ENCODE measurements around the gene SGTA.
A peak's percentile ranks its signal among the peaks of the same experiment; 100 is the strongest.

Gene SGTA

GRCh38 chr19:2782936-2783780 is at the start of gene SGTA:
Gene SGTA, minus strand, starts transcription at chr19:2783273. Its CDS starts 14,205 bp downstream, at chr19:2769068.
- peak; percentile 96 for DNase-seq (ENCODE audit: low spot score)

GRCh38 chr19:2827840-2828489 is 44.9 kb upstream of the SGTA start:
- DNase-seq (ENCODE audit: low spot score), result no peak

GRCh38 chr19:2827022-2827421 is 43.9 kb upstream of the SGTA start:
- DNase-seq (ENCODE audit: low spot score), result no peak

GRCh38 chr19:2824129-2824528 is 41.1 kb upstream of the SGTA start:
- DNase-seq (ENCODE audit: low spot score), result no peak

- no peak for DNase-seq (ENCODE audit: low spot score)
Observed at GRCh38 chr19:2823646-2824045, 40.6 kb upstream of the SGTA start.

GRCh38 chr19:2822846-2823245 is 39.8 kb upstream of the SGTA start:
- no peak for DNase-seq (ENCODE audit: low spot score)

GRCh38 chr19:2820112-2820702 is 37.1 kb upstream of the SGTA start:
- no peak for DNase-seq (ENCODE audit: low spot score)

- DNase-seq (ENCODE audit: low spot score), result peak; percentile 83
Observed at GRCh38 chr19:2819540-2820111, 36.6 kb upstream of the SGTA start, which contains the start of gene ZNF554. Gene ZNF554, plus strand, starts transcription at chr19:2819868. Its CDS starts 204 bp downstream, at chr19:2820072.

GRCh38 chr19:2817237-2817829 is 34.3 kb upstream of the SGTA start:
- DNase-seq (ENCODE audit: low spot score), result peak; percentile 54

GRCh38 chr19:2816641-2817040 is 33.6 kb upstream of the SGTA start:
- no peak for DNase-seq (ENCODE audit: low spot score)

- no peak for DNase-seq (ENCODE audit: low spot score)
Observed at GRCh38 chr19:2815923-2816322, 32.9 kb upstream of the SGTA start.

- DNase-seq (ENCODE audit: low spot score), result no peak
Observed at GRCh38 chr19:2815191-2815614, 32.1 kb upstream of the SGTA start.

GRCh38 chr19:2814426-2814825 is 31.4 kb upstream of the SGTA start:
- DNase-seq (ENCODE audit: low spot score), result no peak

- DNase-seq (ENCODE audit: low spot score), result no peak
Observed at GRCh38 chr19:2813235-2814160, 30.4 kb upstream of the SGTA start.

- no peak for DNase-seq (ENCODE audit: low spot score)
Observed at GRCh38 chr19:2812414-2813234, 29.6 kb upstream of the SGTA start.

- DNase-seq (ENCODE audit: low spot score), result no peak
Observed at GRCh38 chr19:2811735-2812413, 28.8 kb upstream of the SGTA start.

GRCh38 chr19:2811221-2811722 is 28.2 kb upstream of the SGTA start:
- no peak for DNase-seq (ENCODE audit: low spot score)

- DNase-seq (ENCODE audit: low spot score), result no peak
Observed at GRCh38 chr19:2810141-2811091, 27.3 kb upstream of the SGTA start.
